Neutrophil (primary cell): ENCODE measurements around the gene CFAP20.

Experiments
- H3K27ac ChIP-seq: fragments of 200-600 bp; sonication (generic); 2 replicates; pipeline ENCODE4 v1.5.1; 2016; ENCODE audit warnings: mild to moderate bottlenecking, moderate library complexity
- H3K27me3 ChIP-seq: fragments of 200-600 bp; sonication (generic); 2 replicates; pipeline ENCODE4 v1.6.0; 2016; ENCODE audit warnings: mild to moderate bottlenecking
- H3K36me3 ChIP-seq: fragments of 200-600 bp; sonication (generic); 2 replicates; pipeline ENCODE4 v1.5.1; 2017
- H3K4me1 ChIP-seq, 2 experiments: fragments of 200-600 bp in 1 of 2; sonication (generic) in 1 of 2; 1 replicate in 1 of 2; 2 replicates in 1 of 2; pipeline versions ENCODE4 v1.5.1 to v1.6.1; 2013 to 2016; ENCODE audit warnings: low read depth in 1 of 2, low read length in 1 of 2, mild to moderate bottlenecking in 1 of 2, moderate library complexity in 1 of 2; ENCODE audit not compliant: control insufficient read depth in 1 of 2, insufficient read depth in 1 of 2
- H3K4me3 ChIP-seq, 2 experiments: fragments of 200-600 bp in 1 of 2; sonication (generic) in 1 of 2; 1 replicate in 1 of 2; 2 replicates in 1 of 2; pipeline ENCODE4 v1.5.1; 2013 to 2016; ENCODE audit warnings: low read depth in 1 of 2, low read length in 1 of 2, mild to moderate bottlenecking in 1 of 2, moderate library complexity in 1 of 2
- H3K9me3 ChIP-seq: fragments of 200-600 bp; sonication (generic); 2 replicates; pipeline ENCODE4 v1.5.1; 2016
- TF ChIP-seq, protein P1 (sequence below): fragments of 200-600 bp; sonication (generic); IDR thresholded peaks from 2 replicates; pipeline ENCODE4 v1.5.1; 2016; ENCODE audit warnings: antibody characterized with exemption

The CFAP20 gene

DNA sequence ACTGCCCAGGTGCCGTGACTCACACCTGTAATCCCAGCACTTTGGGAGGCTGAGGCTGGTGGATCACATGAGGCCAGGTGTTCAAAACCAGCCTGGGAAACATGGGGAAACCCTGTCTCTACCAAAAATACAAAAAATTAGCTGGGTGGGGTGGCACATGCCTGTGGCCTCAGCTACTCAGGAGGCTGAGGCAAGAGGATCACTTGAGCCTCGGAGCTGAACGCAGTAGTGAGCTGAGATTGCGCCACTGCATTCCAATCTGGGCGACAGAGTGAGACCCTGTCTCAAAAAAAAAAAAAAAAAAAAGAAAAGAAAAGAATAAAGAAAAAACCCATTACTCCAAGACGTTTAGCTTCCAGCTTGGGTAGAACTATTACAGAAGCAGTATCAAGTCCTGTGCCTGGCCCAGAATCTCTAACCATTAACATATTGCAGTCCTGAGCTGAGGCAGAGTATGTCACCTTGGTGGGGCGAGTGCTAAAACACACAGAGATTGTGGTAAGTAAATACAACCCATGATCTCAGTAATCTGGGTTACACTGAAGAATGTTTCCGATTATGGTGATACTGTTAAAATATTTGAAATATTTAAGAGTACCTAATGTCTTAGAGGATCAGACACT is 23.2 kb upstream of the CFAP20 start:
- Histone ChIP-seq H3K27ac (no peak overlapping the region), H3K4me1 (no peaks in the 10 kb centered on the region), H3K27me3 (peaks cover 7% of the 10 kb centered on the region), H3K9me3 (no peaks in the 10 kb centered on the region), H3K36me3 (no peaks in the 10 kb centered on the region), H3K4me3 (no peak overlapping the region)
- TF ChIP-seq, protein P1, sequence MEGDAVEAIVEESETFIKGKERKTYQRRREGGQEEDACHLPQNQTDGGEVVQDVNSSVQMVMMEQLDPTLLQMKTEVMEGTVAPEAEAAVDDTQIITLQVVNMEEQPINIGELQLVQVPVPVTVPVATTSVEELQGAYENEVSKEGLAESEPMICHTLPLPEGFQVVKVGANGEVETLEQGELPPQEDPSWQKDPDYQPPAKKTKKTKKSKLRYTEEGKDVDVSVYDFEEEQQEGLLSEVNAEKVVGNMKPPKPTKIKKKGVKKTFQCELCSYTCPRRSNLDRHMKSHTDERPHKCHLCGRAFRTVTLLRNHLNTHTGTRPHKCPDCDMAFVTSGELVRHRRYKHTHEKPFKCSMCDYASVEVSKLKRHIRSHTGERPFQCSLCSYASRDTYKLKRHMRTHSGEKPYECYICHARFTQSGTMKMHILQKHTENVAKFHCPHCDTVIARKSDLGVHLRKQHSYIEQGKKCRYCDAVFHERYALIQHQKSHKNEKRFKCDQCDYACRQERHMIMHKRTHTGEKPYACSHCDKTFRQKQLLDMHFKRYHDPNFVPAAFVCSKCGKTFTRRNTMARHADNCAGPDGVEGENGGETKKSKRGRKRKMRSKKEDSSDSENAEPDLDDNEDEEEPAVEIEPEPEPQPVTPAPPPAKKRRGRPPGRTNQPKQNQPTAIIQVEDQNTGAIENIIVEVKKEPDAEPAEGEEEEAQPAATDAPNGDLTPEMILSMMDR, result no peak

DNA sequence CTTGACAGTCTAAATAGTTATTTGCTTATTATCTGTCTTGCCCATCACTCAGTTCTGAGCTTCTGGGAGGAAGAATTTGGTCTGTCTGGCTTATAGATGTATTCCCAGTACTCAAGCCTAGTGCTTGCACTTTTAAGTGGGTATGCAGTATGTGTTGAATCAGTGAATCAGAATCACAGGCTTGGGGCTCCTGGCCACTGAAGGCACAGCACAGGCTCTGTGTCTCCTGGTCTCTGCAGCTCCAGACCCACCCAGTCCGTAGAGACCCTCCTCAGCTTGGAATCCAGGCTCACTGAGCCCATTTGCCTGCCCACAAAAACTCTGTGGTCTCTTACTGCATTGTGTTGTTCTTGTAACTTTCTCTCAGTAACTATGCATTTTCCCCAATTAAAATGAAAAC is 19.3 kb upstream of the CFAP20 start:
- no peaks in the 10 kb centered on the region for H3K36me3 ChIP-seq
- H3K4me3 ChIP-seq, result no peak overlapping the region
- TF ChIP-seq, protein P1, result no peak

DNA sequence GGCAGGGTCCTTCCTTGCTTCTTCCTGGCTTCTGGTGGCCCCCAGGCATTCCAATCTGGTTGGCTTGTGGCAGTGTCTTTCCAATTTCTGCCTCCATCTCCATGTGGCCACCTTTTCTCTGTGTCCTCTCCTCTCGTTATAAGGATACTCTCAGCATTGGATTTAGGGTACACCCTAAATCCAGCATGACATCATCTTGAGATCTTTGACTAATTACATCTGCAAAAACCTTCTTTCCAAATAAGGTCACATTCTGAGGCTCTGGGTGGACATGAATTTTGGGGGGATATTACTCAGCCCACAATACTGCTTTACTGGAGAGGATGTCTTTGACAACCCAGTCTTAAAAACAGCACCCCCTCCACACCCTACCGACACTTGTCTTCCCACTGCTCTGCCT is 18.9 kb upstream of the CFAP20 start:
- H3K36me3 ChIP-seq, result no peaks in the 10 kb centered on the region
- no peaks in the 10 kb centered on the region for H3K9me3 ChIP-seq
- no peak overlapping the region for H3K27ac ChIP-seq
- H3K4me3 ChIP-seq, result no peak overlapping the region
- peaks cover 7% of the 10 kb centered on the region for H3K27me3 ChIP-seq
- TF ChIP-seq, protein P1, result no peak
- H3K4me1 ChIP-seq, result no peaks in the 10 kb centered on the region

More for the DNA sequence above, 19.3 kb upstream of the CFAP20 start:
- Histone ChIP-seq H3K27ac (no peak overlapping the region), H3K4me1 (no peaks in the 10 kb centered on the region), H3K27me3 (peaks cover 7% of the 10 kb centered on the region), H3K9me3 (no peaks in the 10 kb centered on the region)

DNA sequence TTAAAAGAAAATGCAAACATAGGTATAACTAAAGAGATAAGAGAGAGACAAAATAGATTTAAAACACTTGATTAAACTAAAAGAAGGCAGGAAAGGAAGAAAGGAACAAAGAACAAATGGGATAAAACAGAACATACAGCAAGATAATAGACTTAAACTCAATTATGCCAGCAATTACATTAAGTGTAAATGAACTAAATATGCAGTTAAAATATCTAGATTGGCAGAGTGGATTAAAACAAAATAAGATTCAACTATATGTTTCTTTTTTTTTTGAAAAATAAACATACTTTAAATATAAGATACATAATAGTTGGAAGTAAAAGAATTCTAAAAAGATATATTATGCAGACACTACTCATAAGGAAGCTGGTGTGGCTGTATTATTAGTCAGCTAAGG is 9.7 kb upstream of the CFAP20 start:
- Histone ChIP-seq H3K27ac (no peak overlapping the region), H3K36me3 (no peaks in the 10 kb centered on the region)
- TF ChIP-seq, protein P1, result no peak

DNA sequence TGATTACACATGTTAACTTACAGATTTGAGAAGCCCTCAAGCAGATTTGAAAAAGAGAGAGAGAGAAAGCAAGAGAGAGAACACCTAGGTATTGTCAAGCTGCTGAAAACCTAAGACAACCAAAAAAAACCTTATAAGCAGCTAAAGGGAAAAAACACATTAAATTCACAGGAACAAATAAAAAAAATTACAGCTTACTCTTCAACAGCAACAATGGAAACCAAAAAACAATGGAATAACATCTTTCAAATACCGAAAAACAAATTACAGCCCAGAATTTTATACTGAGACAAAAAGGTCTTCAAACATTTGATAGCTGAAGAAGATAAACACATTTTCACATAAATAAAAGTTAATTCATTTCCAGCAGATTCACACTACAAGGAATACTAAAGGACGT is 8.4 kb upstream of the CFAP20 start:
- H3K36me3 ChIP-seq, result no peaks in the 10 kb centered on the region
- H3K4me1 ChIP-seq, result no peaks in the 10 kb centered on the region
- TF ChIP-seq, protein P1, result no peak
- H3K4me3 ChIP-seq, result no peak overlapping the region
- H3K9me3 ChIP-seq, result no peaks in the 10 kb centered on the region
- no peak overlapping the region for H3K27ac ChIP-seq
- H3K27me3 ChIP-seq, result no peaks in the 10 kb centered on the region

More for the DNA sequence above, 9.7 kb upstream of the CFAP20 start:
- H3K9me3 ChIP-seq, result no peaks in the 10 kb centered on the region
- H3K27me3 ChIP-seq, result no peaks in the 10 kb centered on the region
- no peak overlapping the region for H3K4me3 ChIP-seq
- H3K4me1 ChIP-seq, result no peaks in the 10 kb centered on the region

DNA sequence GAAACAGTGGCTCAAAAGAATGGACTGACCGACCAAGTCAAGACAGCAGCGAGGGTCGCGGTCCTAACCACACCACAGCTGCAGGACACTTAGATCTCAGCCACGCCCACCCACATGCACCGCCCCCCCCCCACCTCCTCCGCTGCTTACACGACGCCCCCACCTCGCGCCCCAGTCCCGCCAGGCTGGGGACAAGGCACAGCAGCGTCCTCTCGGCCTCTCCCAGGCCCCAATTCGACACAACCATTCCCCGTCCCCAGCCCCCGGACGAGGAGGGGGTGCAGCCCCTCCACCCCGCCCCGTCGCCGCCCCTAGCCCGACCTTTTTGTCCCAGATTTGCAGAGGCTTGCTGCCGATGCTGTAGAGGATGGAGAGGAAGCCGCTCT is 477 bp downstream of the CFAP20 start:
- peak overlapping the region; percentile 84 to 97 for H3K4me3 ChIP-seq
- H3K27ac ChIP-seq, result peak overlapping the region; percentile 91
- TF ChIP-seq, protein P1, result no peak
- peaks cover 19 to 29% of the 10 kb centered on the region in 2 experiments for H3K4me1 ChIP-seq
- no peaks in the 10 kb centered on the region for H3K27me3 ChIP-seq
- no peaks in the 10 kb centered on the region for H3K36me3 ChIP-seq
- no peaks in the 10 kb centered on the region for H3K9me3 ChIP-seq
